ENCODE results near the gene TCF7L1.

DNA sequence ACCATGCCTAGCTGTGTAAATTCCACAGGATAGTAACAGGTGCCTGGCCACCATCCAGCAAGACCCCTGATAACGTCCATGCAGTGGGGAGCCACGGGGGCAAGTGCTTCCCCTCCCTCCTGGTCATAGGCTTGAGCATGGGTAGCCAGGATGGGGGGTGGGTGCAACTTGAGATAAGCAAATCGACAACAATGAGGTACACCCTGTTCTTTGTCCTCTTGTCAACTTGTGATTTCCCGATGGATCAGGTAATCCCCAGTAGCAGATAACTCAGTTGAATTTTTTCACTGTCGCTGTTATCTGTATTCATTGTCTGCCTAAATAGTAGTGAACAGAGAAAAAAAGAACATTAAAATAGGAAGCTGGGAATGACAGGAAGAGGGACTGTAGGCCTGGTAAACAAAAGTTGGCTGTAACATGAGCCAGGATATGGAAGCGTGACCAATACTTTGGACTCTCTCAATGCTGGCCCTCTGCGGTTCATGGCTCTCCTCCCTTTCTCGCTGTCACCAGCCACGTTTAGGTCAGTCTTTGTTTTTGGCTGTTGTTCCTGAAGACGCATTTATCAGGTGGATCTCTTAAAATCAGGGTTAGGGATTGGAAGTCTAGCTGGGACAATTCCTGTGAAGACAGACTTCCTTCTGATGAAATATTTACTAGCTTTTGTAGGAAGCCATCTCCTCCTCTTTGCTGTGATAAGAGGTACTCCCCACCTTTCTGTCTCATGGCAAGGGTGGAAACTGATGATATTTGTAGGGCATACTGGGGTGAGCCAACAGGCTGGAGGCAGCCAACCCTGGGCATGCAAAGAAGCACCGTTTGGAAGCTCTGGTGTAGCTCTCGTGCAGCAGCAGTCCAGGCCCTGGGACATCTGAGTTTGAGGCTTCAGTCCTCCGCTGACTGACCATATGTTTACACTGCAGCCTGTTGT lies 42.4 kb downstream of the TCF7L1 start:
- TF ChIP-seq, protein P1, sequence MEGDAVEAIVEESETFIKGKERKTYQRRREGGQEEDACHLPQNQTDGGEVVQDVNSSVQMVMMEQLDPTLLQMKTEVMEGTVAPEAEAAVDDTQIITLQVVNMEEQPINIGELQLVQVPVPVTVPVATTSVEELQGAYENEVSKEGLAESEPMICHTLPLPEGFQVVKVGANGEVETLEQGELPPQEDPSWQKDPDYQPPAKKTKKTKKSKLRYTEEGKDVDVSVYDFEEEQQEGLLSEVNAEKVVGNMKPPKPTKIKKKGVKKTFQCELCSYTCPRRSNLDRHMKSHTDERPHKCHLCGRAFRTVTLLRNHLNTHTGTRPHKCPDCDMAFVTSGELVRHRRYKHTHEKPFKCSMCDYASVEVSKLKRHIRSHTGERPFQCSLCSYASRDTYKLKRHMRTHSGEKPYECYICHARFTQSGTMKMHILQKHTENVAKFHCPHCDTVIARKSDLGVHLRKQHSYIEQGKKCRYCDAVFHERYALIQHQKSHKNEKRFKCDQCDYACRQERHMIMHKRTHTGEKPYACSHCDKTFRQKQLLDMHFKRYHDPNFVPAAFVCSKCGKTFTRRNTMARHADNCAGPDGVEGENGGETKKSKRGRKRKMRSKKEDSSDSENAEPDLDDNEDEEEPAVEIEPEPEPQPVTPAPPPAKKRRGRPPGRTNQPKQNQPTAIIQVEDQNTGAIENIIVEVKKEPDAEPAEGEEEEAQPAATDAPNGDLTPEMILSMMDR (optimal IDR thresholded peaks at IDR 0.05 in 1 of 3, IDR thresholded peaks at IDR 0.05 in 1 of 3, conservative IDR thresholded peaks at IDR 0.05 in 1 of 3; ENCODE audit: extremely low read depth in 1 of 3, insufficient read depth in 2 of 3, low read length in 3 of 3) = no peak
- TF ChIP-seq EZH2 (IDR thresholded peaks at IDR 0.05; ENCODE audit: low read length) = no peak

Measured in keratinocyte (primary cell).